ENCODE results near the gene C2CD4A. TPM values are rescaled to one million over a fixed set of nuclear protein-coding genes. Genes with fewer than 3 reads are reported as not detected.

Gene C2CD4A
- total RNA-seq, 1 donor from 2014 or later, result not detected

Other genes with a start within 250 kb of the C2CD4A start
- 49.8 and 54.3 TPM in 2 replicates for gene VPS13C, start 6.5 kb upstream of the C2CD4A start, total RNA-seq
- gene C2CD4B, start 98.3 kb downstream of the C2CD4A start, total RNA-seq, result not detected in 2 replicates